ELR (cell line): Measurements from ENCODE around the gene ARHGEF26.

Experiments used
- DNase-seq: peaks from one replicate; pipeline ENCODE4 v3.0.0-alpha.2; 2015; ENCODE audit warnings: low read depth

Gene ARHGEF26

GRCh38 chr3:154152741-154153140, 31.6 kb downstream of the ARHGEF26 start:
- DNase-seq = peak; percentile 40

- DNase-seq = no peak
Measured at GRCh38 chr3:154156530-154156929, 35.3 kb downstream of the ARHGEF26 start.

GRCh38 chr3:154161806-154162205, 40.6 kb downstream of the ARHGEF26 start:
- DNase-seq = no peak

GRCh38 chr3:154164387-154164786, 43.2 kb downstream of the ARHGEF26 start:
- no peak for DNase-seq

- DNase-seq = no peak
Measured at GRCh38 chr3:154168998-154169795, 48.0 kb downstream of the ARHGEF26 start.

- DNase-seq = no peak
Measured at GRCh38 chr3:154169796-154170110, 48.6 kb downstream of the ARHGEF26 start.

- DNase-seq = no peak
Measured at GRCh38 chr3:154170300-154170699, 49.1 kb downstream of the ARHGEF26 start.

GRCh38 chr3:154175041-154175440, 53.9 kb downstream of the ARHGEF26 start:
- DNase-seq = no peak

GRCh38 chr3:154176036-154176435, 54.8 kb downstream of the ARHGEF26 start:
- DNase-seq = no peak

- no peak for DNase-seq
Measured at GRCh38 chr3:154177406-154177805, 56.2 kb downstream of the ARHGEF26 start.

- no peak for DNase-seq
Measured at GRCh38 chr3:154178172-154178571, 57.0 kb downstream of the ARHGEF26 start.

GRCh38 chr3:154180836-154181691, 59.9 kb downstream of the ARHGEF26 start:
- no peak for DNase-seq

- DNase-seq = no peak
Measured at GRCh38 chr3:154182322-154182922, 61.2 kb downstream of the ARHGEF26 start.

GRCh38 chr3:154182975-154183374, 61.8 kb downstream of the ARHGEF26 start:
- DNase-seq = no peak

GRCh38 chr3:154184582-154184981, 63.4 kb downstream of the ARHGEF26 start:
- DNase-seq = no peak

GRCh38 chr3:154188437-154188836, 67.2 kb downstream of the ARHGEF26 start:
- DNase-seq = no peak

- no peak for DNase-seq
Measured at GRCh38 chr3:154188846-154189245, 67.7 kb downstream of the ARHGEF26 start.

- DNase-seq = no peak
Measured at GRCh38 chr3:154191520-154191919, 70.3 kb downstream of the ARHGEF26 start.

- no peak for DNase-seq
Measured at GRCh38 chr3:154192225-154192624, 71.0 kb downstream of the ARHGEF26 start.

- DNase-seq = no peak
Measured at GRCh38 chr3:154193000-154193615, 71.9 kb downstream of the ARHGEF26 start.

- no peak for DNase-seq
Measured at GRCh38 chr3:154194877-154195276, 73.7 kb downstream of the ARHGEF26 start.

- DNase-seq = no peak
Measured at GRCh38 chr3:154195620-154196356, 74.6 kb downstream of the ARHGEF26 start.
